ENCODE measurements around the gene PAK1.

DNA sequence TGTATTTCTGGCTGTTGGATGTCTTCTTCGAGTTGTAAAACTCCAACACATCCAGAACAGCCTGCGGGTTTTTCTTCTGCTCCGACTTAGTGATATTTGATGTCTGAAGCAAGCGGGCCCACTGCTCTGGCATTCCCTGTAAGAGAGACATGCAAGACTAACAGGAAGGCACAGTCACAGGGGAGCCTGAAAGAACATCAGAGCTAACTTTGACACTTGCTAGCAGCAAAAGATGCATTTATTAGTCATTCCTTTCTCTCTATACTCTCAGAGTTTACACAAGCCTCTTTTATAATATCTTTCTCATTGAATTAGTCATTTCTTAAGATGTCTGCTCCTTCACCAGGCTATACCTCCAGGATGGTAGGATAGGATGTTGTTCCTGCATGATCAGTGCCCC, 94.6 kb downstream of the PAK1 start:
- TF ChIP-seq, protein P1, sequence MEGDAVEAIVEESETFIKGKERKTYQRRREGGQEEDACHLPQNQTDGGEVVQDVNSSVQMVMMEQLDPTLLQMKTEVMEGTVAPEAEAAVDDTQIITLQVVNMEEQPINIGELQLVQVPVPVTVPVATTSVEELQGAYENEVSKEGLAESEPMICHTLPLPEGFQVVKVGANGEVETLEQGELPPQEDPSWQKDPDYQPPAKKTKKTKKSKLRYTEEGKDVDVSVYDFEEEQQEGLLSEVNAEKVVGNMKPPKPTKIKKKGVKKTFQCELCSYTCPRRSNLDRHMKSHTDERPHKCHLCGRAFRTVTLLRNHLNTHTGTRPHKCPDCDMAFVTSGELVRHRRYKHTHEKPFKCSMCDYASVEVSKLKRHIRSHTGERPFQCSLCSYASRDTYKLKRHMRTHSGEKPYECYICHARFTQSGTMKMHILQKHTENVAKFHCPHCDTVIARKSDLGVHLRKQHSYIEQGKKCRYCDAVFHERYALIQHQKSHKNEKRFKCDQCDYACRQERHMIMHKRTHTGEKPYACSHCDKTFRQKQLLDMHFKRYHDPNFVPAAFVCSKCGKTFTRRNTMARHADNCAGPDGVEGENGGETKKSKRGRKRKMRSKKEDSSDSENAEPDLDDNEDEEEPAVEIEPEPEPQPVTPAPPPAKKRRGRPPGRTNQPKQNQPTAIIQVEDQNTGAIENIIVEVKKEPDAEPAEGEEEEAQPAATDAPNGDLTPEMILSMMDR (IDR thresholded peaks at IDR 0.05; ENCODE audit: insufficient read depth, low read length, poor library complexity, severe bottlenecking) = no peak
- no peak for TF ChIP-seq EZH2phosphoT487 (conservative IDR thresholded peaks at IDR 0.05; ENCODE audit: low read length)

All from SU-DHL-6 (cell line).